Kasumi-1 (cell line): ENCODE measurements around the gene CPHXL2.

Experiments used
- DNase-seq, 2 experiments: peaks; one replicate each; lab custom pipeline; 2025; lab: John Stamatoyannopoulos, UW

The CPHXL2 gene

GRCh38 chr16:75644240-75645012, 32.4 kb downstream of the CPHXL2 start:
- no peak for DNase-seq

DNA sequence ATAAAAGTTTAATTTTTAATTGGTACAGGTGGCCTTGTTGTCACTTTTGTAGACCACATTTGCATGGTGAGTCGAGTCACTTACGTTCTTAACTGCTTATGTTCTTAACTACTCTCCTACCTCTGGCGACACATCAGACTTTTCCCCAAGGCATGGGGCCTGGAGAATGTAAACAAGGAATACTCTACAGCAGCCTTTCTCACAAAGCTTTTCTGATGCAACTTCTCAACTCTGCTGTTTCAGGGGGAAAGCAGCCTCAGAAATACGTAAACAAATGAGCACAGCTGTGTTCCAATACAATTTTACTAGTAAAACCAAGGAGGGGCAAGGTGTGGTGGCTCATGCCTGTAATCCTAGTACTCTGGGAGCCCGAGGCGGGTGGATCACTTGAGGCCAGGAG, 36.2 kb downstream of the CPHXL2 start:
- no peak for DNase-seq

- no peak for DNase-seq
Measured at GRCh38 chr16:75635036-75635435, 41.8 kb downstream of the CPHXL2 start.

DNA sequence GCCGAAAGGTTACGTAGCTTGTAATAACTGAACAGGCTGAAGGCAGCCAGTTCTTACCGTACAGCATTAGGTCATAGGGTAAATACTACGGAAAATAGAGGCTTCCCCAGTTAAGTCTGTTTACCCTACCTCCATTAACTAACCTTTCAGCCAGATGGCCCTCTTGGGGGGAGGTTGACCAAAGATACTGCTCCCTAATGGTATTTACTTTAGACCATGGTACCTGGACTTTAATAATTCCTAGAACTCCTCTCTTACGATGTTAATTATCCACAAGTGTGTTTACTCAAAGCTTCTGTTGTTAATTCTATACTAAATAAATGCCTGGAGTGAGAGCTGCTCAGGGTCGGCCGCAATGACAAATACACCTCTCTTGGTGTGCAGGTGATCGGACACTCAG, 44.0 kb downstream of the CPHXL2 start:
- DNase-seq = no peak

- DNase-seq = no peak
Measured at GRCh38 chr16:75630052-75630451, 46.8 kb downstream of the CPHXL2 start.

GRCh38 chr16:75629132-75629531, 47.7 kb downstream of the CPHXL2 start:
- DNase-seq = no peak

- no peak for DNase-seq
Measured at GRCh38 chr16:75628351-75628750, 48.5 kb downstream of the CPHXL2 start.

- DNase-seq = peak; percentile 93
Measured at GRCh38 chr16:75627851-75628250, 49.0 kb downstream of the CPHXL2 start.

- no peak for DNase-seq
Measured at GRCh38 chr16:75626806-75627205, 50.0 kb downstream of the CPHXL2 start.

- DNase-seq = peak; percentile 24 to 30
Measured at GRCh38 chr16:75624921-75625334, 51.9 kb downstream of the CPHXL2 start.

- peak; percentile 95 to 96 for DNase-seq
Measured at GRCh38 chr16:75622761-75623605, 53.8 kb downstream of the CPHXL2 start, which contains the start of gene ADAT1. ADAT1 (minus strand) TSS chr16:75623281; CDS start chr16:75620799, 2,482 bp downstream.

DNA sequence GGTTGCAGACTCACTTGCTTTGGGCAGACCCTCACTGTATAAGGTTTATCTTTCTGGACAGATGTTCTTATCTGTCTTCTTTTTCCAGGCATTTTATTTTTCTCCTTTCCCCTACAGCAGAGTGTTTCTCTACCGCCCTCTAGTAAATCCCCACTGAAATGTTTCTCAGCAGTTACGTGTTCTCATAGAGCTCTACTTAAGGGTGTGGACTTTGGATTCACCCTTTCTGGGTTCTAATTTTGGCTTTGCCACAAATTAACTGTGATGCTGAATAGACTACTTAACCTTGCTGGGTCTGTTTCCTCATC, 55.7 kb downstream of the CPHXL2 start:
- peak in 1 of 2 experiments; percentile 35 for DNase-seq

DNA sequence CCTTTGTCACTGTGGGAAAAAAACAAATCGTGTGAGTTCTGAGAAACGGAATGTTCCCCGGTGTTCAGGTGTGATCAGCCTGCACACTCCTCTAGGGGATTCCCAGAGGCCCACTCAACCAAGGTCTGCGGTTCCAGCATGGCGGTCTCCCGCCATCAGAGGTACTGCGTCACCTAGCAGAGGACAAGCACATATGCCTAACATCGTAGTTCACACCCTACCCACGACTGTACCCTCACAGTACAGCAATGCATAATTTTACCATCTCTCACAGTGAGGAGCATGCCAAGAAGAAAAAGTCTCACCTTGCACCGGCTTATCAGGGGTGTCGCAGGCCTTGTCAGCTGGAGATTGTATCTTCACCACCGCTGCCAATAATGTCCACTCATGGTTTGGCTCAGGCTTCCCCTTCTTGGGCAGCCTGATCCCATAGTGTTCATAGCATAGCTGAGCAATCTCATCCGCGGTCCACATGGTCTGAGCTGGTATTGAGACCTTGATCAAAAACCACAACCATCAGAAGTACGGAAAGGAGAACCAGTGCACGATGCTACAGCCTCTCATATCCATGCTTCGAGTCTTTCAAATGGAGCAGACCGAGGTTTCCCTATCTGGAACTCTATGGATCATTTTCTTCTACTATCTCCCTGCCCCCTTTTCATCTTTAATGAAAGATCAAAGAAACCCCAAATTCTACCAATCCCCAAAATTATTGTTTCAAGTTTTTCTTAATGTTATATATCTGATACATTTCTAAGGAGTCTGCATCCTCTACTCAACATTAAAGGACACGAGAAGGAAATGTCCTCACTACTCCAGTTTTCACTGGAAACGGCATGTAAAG, 56.3 kb downstream of the CPHXL2 start:
- no peak for DNase-seq

DNA sequence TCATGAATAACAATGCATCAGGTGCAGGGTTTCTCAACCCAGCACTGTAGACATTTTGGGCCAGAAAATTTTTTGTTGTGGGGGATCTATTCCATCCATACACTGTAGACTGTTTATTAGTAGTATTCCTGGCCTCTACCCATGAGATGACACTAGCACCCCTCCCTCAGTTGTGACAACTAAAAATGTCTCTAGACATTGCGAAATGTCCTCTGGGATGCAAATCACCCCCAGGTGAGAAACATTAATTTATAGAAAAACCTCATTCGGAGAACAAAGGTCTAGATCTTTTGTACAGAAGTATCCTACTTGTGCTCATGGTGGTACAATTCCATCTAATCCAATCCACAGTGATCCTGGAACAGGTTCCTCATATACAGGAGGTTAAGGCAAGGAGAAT, 58.0 kb downstream of the CPHXL2 start:
- DNase-seq = no peak

DNA sequence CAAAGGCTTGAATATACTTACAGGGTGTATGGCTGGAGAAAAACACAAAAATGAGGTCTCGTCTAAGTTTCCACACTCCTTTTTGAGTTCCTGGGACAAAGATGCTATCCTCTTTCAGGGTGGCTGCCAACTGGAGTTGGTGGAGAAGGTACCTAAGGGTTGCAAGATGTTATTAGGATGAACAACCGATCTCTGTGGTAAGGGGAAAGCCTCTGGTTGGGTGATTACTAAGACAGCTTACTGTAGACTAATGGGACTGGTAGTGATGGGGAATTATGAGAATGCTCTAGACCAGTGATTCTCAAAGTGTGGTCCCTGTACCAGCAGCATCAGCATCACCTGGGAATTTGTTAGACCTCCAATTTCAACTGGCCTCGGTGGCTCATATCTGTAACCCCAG, 59.7 kb downstream of the CPHXL2 start:
- no peak for DNase-seq

DNA sequence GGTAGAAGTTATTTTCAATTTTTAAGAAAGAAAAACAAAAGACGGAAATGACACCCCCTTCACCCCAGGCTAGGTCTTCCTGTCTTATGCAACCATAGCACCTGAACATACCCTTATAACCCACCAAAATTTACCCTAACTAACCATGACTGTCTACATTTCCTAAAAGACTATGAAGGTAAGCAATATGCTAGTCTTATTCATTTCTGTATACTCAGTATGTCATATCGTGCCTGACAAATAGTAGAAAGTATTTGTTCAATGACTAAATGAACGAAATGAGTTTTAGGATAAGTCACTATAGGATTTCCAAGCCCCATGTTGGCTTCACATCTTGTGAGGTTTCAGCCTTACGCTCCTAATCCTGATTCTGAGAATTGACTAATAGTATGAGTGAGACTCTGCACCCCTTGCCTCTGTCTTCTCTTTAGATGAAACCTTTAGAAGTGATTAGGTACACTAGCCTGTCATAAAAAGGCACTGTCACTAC, 60.2 kb downstream of the CPHXL2 start:
- DNase-seq = no peak

DNA sequence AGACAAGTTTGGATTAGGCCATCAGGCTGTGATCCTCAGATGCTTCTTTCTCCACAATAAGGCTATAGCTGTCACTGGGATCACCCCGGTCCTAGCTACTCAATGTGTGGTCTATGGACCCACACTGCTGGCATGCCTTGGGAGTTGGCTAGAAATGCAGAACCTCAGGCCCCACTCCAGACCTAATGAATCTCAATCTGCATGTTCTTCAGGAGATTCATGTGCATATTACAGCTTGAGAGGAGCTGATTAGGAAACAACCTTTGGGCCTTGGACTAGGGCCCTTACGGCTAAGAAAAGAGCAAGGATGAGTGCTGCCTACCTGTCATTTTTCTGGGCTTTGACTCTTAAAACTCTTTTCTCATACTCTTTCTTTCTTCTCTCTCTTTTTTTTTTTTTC, 61.2 kb downstream of the CPHXL2 start:
- no peak for DNase-seq

- DNase-seq = no peak
Measured at GRCh38 chr16:75614066-75614897, 62.5 kb downstream of the CPHXL2 start.
